ENCODE data around the gene POTEI. TPM values are rescaled to one million over a fixed set of nuclear protein-coding genes. Genes with fewer than 3 reads are reported as not detected.
"Not testable (repeated sequence)": the region's sequence is repeated elsewhere in the genome, so short reads cannot be mapped to it uniquely, and the experiment has no call there.

The POTEI gene
- total and polyA plus RNA-seq, 7 experiments from 2014 or later, result not detected

DNA sequence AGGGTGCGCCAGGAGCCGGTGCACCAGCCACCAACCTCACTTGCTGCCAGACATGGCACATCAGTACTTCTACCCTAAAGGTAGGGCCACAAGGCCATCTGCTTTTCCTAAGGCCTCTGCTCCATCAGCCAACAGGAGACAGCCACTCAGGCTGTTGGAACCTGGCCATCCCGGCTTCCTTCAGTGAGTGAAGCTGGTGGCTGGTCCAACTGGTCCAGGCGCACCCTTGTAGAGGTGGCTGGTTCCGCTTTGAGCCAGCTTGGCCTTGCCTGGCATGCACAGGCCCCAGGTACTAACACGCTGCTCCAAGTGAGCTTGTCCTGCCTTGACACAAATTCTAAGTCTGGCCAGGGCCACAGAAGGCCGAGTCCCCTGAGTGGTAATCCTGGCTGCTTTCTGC lies 58.8 kb downstream of the POTEI start:
- DNase-seq; H3K27me3 Mint-ChIP-seq; H3K4me1 ChIP-seq (ENCODE audit: control insufficient read depth in 2 of 2, insufficient read depth in 2 of 2, low read length in 2 of 2); CTCF ChIA-PET; POLR2A ChIA-PET; H3K4me3 ChIP-seq (ENCODE audit: low read length); H3K4me3 Mint-ChIP-seq; H3K36me3 ChIP-seq (ENCODE audit: control insufficient read depth in 2 of 3, insufficient read depth in 3 of 3, low read length in 3 of 3); ATAC-seq; H3K36me3 Mint-ChIP-seq; H3K27ac Mint-ChIP-seq; H3K27me3 ChIP-seq (ENCODE audit: control insufficient read depth in 2 of 2, insufficient read depth in 2 of 2, low read length in 2 of 2); H3K9me3 Mint-ChIP-seq; H3K4me1 Mint-ChIP-seq; H3K9me3 ChIP-seq (ENCODE audit: control insufficient read depth in 2 of 3, low read length in 3 of 3); H3K27ac ChIP-seq (ENCODE audit: low read depth, low read length); intact Hi-C loops (cut with micrococcal nuclease): not testable (repeated sequence)

DNA sequence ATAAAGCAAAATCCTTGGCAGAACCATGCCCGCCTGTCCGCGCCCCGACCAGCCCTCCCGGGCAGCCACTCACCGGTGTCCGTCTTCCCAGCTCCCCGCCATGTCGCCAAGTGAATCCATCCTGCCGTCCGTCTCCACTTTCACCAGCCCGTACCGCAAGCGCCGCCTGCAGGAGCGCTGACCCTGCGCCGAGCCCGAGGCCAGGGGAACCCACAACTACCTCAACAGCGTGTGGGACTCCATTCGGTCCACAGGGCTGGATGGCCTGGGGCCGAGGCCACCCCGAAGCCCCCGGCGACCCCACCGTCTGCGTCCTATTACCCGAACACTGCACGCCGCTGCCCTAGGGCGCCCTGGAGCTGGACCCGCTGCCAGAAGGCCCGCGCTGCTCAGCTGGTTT lies 81.5 kb downstream of the POTEI start:
- H3K9me3 Mint-ChIP-seq; ATAC-seq; H3K27ac Mint-ChIP-seq; H3K4me1 ChIP-seq (ENCODE audit: control insufficient read depth in 2 of 2, insufficient read depth in 2 of 2, low read length in 2 of 2); H3K36me3 ChIP-seq (ENCODE audit: control insufficient read depth in 2 of 3, insufficient read depth in 3 of 3, low read length in 3 of 3); CTCF ChIA-PET; H3K4me1 Mint-ChIP-seq; H3K9me3 ChIP-seq (ENCODE audit: control insufficient read depth in 2 of 3, low read length in 3 of 3); H3K27me3 ChIP-seq (ENCODE audit: control insufficient read depth in 2 of 2, insufficient read depth in 2 of 2, low read length in 2 of 2); POLR2A ChIA-PET; H3K36me3 Mint-ChIP-seq; H3K27ac ChIP-seq (ENCODE audit: low read depth, low read length); H3K4me3 ChIP-seq (ENCODE audit: low read length); intact Hi-C loops (cut with micrococcal nuclease): not testable (repeated sequence)
- H3K27me3 Mint-ChIP-seq, result peaks cover 5 to 17% (median 8%) of the 10 kb centered on the region in 5 donors
- H3K4me3 Mint-ChIP-seq, result peak overlapping the region in 8 of 10 donors; percentile 11 to 79 (median 66)
- peak in 2 of 9 donors; percentile 2 to 32 for DNase-seq

DNA sequence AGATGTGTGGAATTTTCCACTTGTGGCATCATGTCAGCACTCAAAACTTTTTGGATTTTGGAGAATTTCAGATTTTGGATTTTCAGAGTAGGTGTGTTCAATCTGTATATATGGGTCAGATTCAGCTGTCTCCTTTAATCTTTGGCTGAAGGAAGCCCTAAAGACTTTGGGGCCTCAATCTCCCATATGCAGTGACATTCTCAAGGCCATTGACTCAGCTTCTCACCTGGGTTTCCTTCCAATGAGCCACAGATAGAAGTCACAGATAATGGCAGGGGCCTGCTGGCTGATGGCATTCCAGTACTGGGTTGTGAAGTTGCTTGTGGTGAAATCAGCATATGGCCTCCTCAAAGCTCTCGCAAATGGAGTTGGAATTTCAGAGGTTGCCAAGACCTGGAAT lies 90.3 kb downstream of the POTEI start:
- intact Hi-C loops (cut with micrococcal nuclease); H3K9me3 Mint-ChIP-seq; CTCF ChIA-PET; H3K27ac ChIP-seq (ENCODE audit: low read depth, low read length); H3K4me1 Mint-ChIP-seq; H3K27ac Mint-ChIP-seq; H3K36me3 Mint-ChIP-seq; H3K4me3 ChIP-seq (ENCODE audit: low read length); DNase-seq; H3K27me3 ChIP-seq (ENCODE audit: control insufficient read depth in 2 of 2, insufficient read depth in 2 of 2, low read length in 2 of 2); ATAC-seq; H3K4me1 ChIP-seq (ENCODE audit: control insufficient read depth in 2 of 2, insufficient read depth in 2 of 2, low read length in 2 of 2); H3K9me3 ChIP-seq (ENCODE audit: control insufficient read depth in 2 of 3, low read length in 3 of 3); H3K36me3 ChIP-seq (ENCODE audit: control insufficient read depth in 2 of 3, insufficient read depth in 3 of 3, low read length in 3 of 3); H3K27me3 Mint-ChIP-seq; POLR2A ChIA-PET; H3K4me3 Mint-ChIP-seq: not testable (repeated sequence)

DNA sequence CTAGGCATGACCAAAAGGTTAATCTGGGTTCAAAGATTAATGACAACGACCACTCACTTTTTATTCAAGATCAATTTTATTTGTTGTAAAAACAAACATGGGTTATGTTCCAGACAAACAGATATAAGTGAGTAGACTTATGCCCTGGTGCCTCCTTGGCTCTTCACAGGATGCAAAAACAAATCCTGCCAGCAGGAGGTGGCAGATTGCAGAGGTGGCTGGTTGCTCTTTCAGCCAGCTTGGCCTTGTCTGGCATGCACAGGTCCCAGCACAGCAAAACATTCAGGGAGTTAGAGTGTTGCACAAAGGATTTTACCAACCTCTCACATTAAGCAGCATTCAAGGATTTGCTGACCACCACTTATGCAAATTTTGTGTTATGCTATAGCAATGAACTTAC lies 92.4 kb downstream of the POTEI start:
- H3K27ac ChIP-seq (ENCODE audit: low read depth, low read length); H3K4me1 Mint-ChIP-seq; H3K27me3 Mint-ChIP-seq; H3K36me3 ChIP-seq (ENCODE audit: control insufficient read depth in 2 of 3, insufficient read depth in 3 of 3, low read length in 3 of 3); H3K4me1 ChIP-seq (ENCODE audit: control insufficient read depth in 2 of 2, insufficient read depth in 2 of 2, low read length in 2 of 2); ATAC-seq; H3K9me3 Mint-ChIP-seq; POLR2A ChIA-PET; H3K4me3 ChIP-seq (ENCODE audit: low read length); H3K4me3 Mint-ChIP-seq; H3K9me3 ChIP-seq (ENCODE audit: control insufficient read depth in 2 of 3, low read length in 3 of 3); intact Hi-C loops (cut with micrococcal nuclease); H3K36me3 Mint-ChIP-seq; H3K27ac Mint-ChIP-seq; CTCF ChIA-PET; H3K27me3 ChIP-seq (ENCODE audit: control insufficient read depth in 2 of 2, insufficient read depth in 2 of 2, low read length in 2 of 2): not testable (repeated sequence)
- peak in 2 of 9 donors; percentile 1 to 2 for DNase-seq

Other genes with a start within 250 kb of the POTEI start
- 10 to 100 TPM; 69.9 to 88.5 (median 79.3) TPM for gene IMP4, start 166.4 kb downstream of the POTEI start, total RNA-seq
- gene IMP4, start 166.4 kb downstream of the POTEI start, polyA plus RNA-seq, result 10 to 100 TPM; 76.3 to 82.7 TPM
- 100 to 1,000 TPM in 1 of 5 experiments, 10 to 100 TPM in 4; 43.3 to 112 (median 44.2) TPM for gene PTPN18, start 153.3 kb downstream of the POTEI start, total RNA-seq
- 10 to 100 TPM; 39.4 to 53.2 TPM for gene PTPN18, start 153.3 kb downstream of the POTEI start, polyA plus RNA-seq
- gene CFC1B, start 11.9 kb upstream of the POTEI start, total RNA-seq, result not detected
- gene CFC1B, start 11.9 kb upstream of the POTEI start, polyA plus RNA-seq, result not detected
- gene CFC1, start 90.2 kb upstream of the POTEI start, total RNA-seq, result not detected
- not detected for gene CFC1, start 90.2 kb upstream of the POTEI start, polyA plus RNA-seq
- gene POTEJ, start 102.1 kb upstream of the POTEI start, total RNA-seq, result not detected
- gene POTEJ, start 102.1 kb upstream of the POTEI start, polyA plus RNA-seq, result not detected
- gene GPR148, start 219.7 kb upstream of the POTEI start, total RNA-seq, result not detected
- not detected for gene GPR148, start 219.7 kb upstream of the POTEI start, polyA plus RNA-seq
- gene AMER3, start 246.2 kb upstream of the POTEI start, total RNA-seq, result not detected
- not detected for gene AMER3, start 246.2 kb upstream of the POTEI start, polyA plus RNA-seq